HepG2 (cell line): ENCODE results near the gene HACD2. TPM values are rescaled to one million over a fixed set of nuclear protein-coding genes. Genes with fewer than 3 reads are reported as not detected.

Experiments used
- ATAC-seq: fragments of 200-7000 bp; cut with Tn5 transposase; 3 replicates; pipeline ENCODE4 v1.9.1; 2020; ENCODE audit warnings: mild to moderate bottlenecking, moderate library complexity
- BruUV-seq: library from RNA; stranded (reverse); fragments of 400-500 nt; replicated peaks from 2 replicates; lab custom pipeline; 2021; lab: Mats Ljungman, UMichigan
- CTCF ChIA-PET: fragments of 300-600 bp; formaldehyde crosslinking; extraction: SDS; loops from one replicate; lab custom pipeline; 2021; ENCODE audit warnings: low total read pairs, inconsistent platforms, low intra/inter-chr PET ratio; lab: Yijun Ruan, JAX
- POLR2A ChIA-PET: fragments of 350-600 bp; sonication (Branson Sonifier 250); formaldehyde crosslinking; loops from one replicate; lab custom pipeline; 2020; ENCODE audit warnings: antibody characterized with exemption, inconsistent platforms; lab: Yijun Ruan, JAX
- DNase-seq: peaks from one replicate; pipeline ENCODE4 v3.0.0-alpha.2; 2015; ENCODE audit warnings: low spot score
- FAIRE-seq: peaks from 3 replicates; lab custom pipeline; 2011; peaks lifted over from hg19 to GRCh38; lab: Jason Lieb, UNC
- H2AFZ ChIP-seq: one replicate; pipeline ENCODE4 v1.6.1; 2011; ENCODE audit warnings: low read length, inconsistent platforms
- H3K27ac ChIP-seq: fragments of 300-600 bp; 3 replicates; pipeline ENCODE4 v1.8.0; 2011; ENCODE audit warnings: mixed run types, mild to moderate bottlenecking, mixed read lengths, low read length, inconsistent platforms; ENCODE audit not compliant: insufficient read depth; ENCODE audit errors: extremely low read length
- H3K27me3 ChIP-seq, 2 experiments: fragments of 200-600 bp in 1 of 2; 2 replicates in 1 of 2; 3 replicates in 1 of 2; pipeline versions ENCODE4 v1.6.0 to v1.8.0; 2011; ENCODE audit warnings: low read length in 2 of 2, mild to moderate bottlenecking in 2 of 2, moderate library complexity in 2 of 2, inconsistent platforms in 1 of 2; ENCODE audit not compliant: insufficient read depth in 2 of 2, control insufficient read depth in 1 of 2
- H3K36me3 ChIP-seq, 2 experiments: fragments of 200-600 bp in 1 of 2; replicated peaks in 1 of 2; 2 replicates in 1 of 2; 3 replicates in 1 of 2; pipeline versions ENCODE4 v1.5.1 to v1.8.0; 2011; ENCODE audit warnings: low read length in 2 of 2, inconsistent platforms in 1 of 2; ENCODE audit not compliant: insufficient read depth in 2 of 2, control insufficient read depth in 1 of 2
- H3K4me1 ChIP-seq: 2 replicates; pipeline ENCODE4 v1.5.1; 2012; ENCODE audit warnings: low read length, inconsistent platforms; ENCODE audit not compliant: insufficient read depth
- H3K4me2 ChIP-seq: 2 replicates; pipeline ENCODE4 v1.6.0; 2011; ENCODE audit warnings: low read depth, low read length, inconsistent platforms
- H3K4me3 ChIP-seq, 3 experiments: fragments of 200-600 bp in 1 of 3; sonication (generic), shearing (Covaris generic) in 1 of 3; replicated peaks in 1 of 3; 2 replicates each; pipeline ENCODE4 v1.5.1; 2011 to 2016; ENCODE audit warnings: low read length in 3 of 3, inconsistent platforms in 2 of 3, low read depth in 2 of 3, mild to moderate bottlenecking in 2 of 3, control low read depth in 1 of 3, mixed read lengths in 1 of 3; ENCODE audit not compliant: insufficient read depth in 1 of 3
- H3K79me2 ChIP-seq: one replicate; pipeline ENCODE4 v1.6.1; 2011; ENCODE audit warnings: low read length, inconsistent platforms; ENCODE audit not compliant: insufficient read depth
- H3K9ac ChIP-seq: 2 replicates; pipeline ENCODE4 v1.6.0; 2011; ENCODE audit warnings: mild to moderate bottlenecking, low read depth, low read length, inconsistent platforms; ENCODE audit not compliant: insufficient read depth
- H3K9me3 ChIP-seq: 2 replicates; pipeline ENCODE4 v1.5.1; 2012; ENCODE audit warnings: mild to moderate bottlenecking, low read length
- H4K20me1 ChIP-seq: 2 replicates; pipeline ENCODE4 v1.6.0; 2011; ENCODE audit warnings: inconsistent platforms, mild to moderate bottlenecking, low read length, moderate library complexity; ENCODE audit not compliant: insufficient read depth
- BCL6 ChIP-seq: IDR thresholded peaks from 2 replicates; pipeline ENCODE4 v1.6.1; 2016; ENCODE audit warnings: missing genetic modification reagents, missing compliant biosample characterization
- BCLAF1 ChIP-seq: fragments of 450-650 bp; IDR thresholded peaks from 2 replicates; pipeline ENCODE4 v1.6.1; 2017; ENCODE audit warnings: mild to moderate bottlenecking
- CSRNP1 ChIP-seq: sonication (generic); formaldehyde crosslinking; IDR thresholded peaks from 2 replicates; pipeline ENCODE4 v1.8.1; 2023; ENCODE audit warnings: mild to moderate bottlenecking, missing genetic modification reagents
- ELK4 ChIP-seq: sonication (generic); formaldehyde crosslinking; IDR thresholded peaks from 2 replicates; pipeline ENCODE4 v1.9.0; 2021; ENCODE audit warnings: missing genetic modification reagents, borderline replicate concordance
- HNF4A ChIP-seq: sonication (generic); formaldehyde crosslinking; IDR thresholded peaks from 2 replicates; pipeline ENCODE4 v1.4.0; 2020; ENCODE audit warnings: missing genetic modification reagents
- JUND ChIP-seq: sonication (generic); formaldehyde crosslinking; IDR thresholded peaks from 2 replicates; pipeline ENCODE4 v1.8.0; 2022; ENCODE audit warnings: mild to moderate bottlenecking, missing genetic modification reagents
- KLF6 ChIP-seq: IDR thresholded peaks from 2 replicates; pipeline ENCODE4 v1.8.0; 2016; ENCODE audit warnings: missing biosample characterization, missing genetic modification reagents
- MAFG ChIP-seq: sonication (generic); formaldehyde crosslinking; IDR thresholded peaks from 2 replicates; pipeline ENCODE4 v1.5.1; 2020; ENCODE audit warnings: mild to moderate bottlenecking, missing genetic modification reagents
- PAWR ChIP-seq: sonication (generic); formaldehyde crosslinking; IDR thresholded peaks from 2 replicates; pipeline ENCODE4 v1.4.0; 2020; ENCODE audit warnings: missing genetic modification reagents, mild to moderate bottlenecking, borderline replicate concordance
- SMARCC2 ChIP-seq: fragments of 450-650 bp; IDR thresholded peaks from 2 replicates; pipeline ENCODE4 v1.6.1; 2017; ENCODE audit warnings: antibody characterized with exemption, mild to moderate bottlenecking
- XBP1 ChIP-seq: sonication (generic); formaldehyde crosslinking; IDR thresholded peaks from 2 replicates; pipeline ENCODE4 v1.5.0; 2020; ENCODE audit warnings: missing genetic modification reagents
- ZBTB1 ChIP-seq: sonication (generic); formaldehyde crosslinking; IDR thresholded peaks from 2 replicates; pipeline ENCODE4 v1.4.0; 2020; ENCODE audit warnings: missing genetic modification reagents, borderline replicate concordance
- ZBTB21 ChIP-seq: sonication (generic); formaldehyde crosslinking; IDR thresholded peaks from 2 replicates; pipeline ENCODE4 v1.4.0; 2020; ENCODE audit warnings: missing genetic modification reagents
- ZBTB38 ChIP-seq: sonication (generic); formaldehyde crosslinking; IDR thresholded peaks from 2 replicates; pipeline ENCODE4 v1.5.1; 2020; ENCODE audit warnings: mild to moderate bottlenecking, missing genetic modification reagents
- ZNF136 ChIP-seq: sonication (generic); formaldehyde crosslinking; IDR thresholded peaks from 2 replicates; pipeline ENCODE4 v1.8.1; 2022; ENCODE audit warnings: low read depth, mild to moderate bottlenecking, moderate library complexity, missing genetic modification reagents
- ZNF276 ChIP-seq: sonication (generic); formaldehyde crosslinking; IDR thresholded peaks from 2 replicates; pipeline ENCODE4 v1.4.0; 2020; ENCODE audit warnings: mild to moderate bottlenecking, low read depth, missing genetic modification reagents
- ZNF629 ChIP-seq: sonication (generic); formaldehyde crosslinking; conservative IDR thresholded peaks from 2 replicates; pipeline ENCODE4 v1.5.0; 2020; ENCODE audit warnings: missing genetic modification reagents
- ZNF772 ChIP-seq: sonication (generic); formaldehyde crosslinking; IDR thresholded peaks from 2 replicates; pipeline ENCODE4 v1.5.0; 2020; ENCODE audit warnings: mild to moderate bottlenecking, missing genetic modification reagents
- in situ Hi-C: cut with HindIII; loops from 2 replicates; pipeline ENCODE4 v1.10.0; 2017; ENCODE audit warnings: low pct_unique_long_range_greater_than_20kb; ENCODE audit not compliant: extremely low pct_ligation_motif_present
- intact Hi-C: fragments of 100-400 bp; cut with micrococcal nuclease; formaldehyde crosslinking; loops from one replicate; pipeline ENCODE4 v1.10.0; 2022; ENCODE audit not compliant: unreplicated experiment
- polyA plus RNA-seq, 8 experiments: library from polyadenylated mRNA; depleted of rRNA in 3 of 8; stranded (reverse) in 7 of 8; unstranded in 1 of 8; fragments of >200 nt; fragmentation: Illumina TruSeq in 4 of 8; extraction: Trizol in 4 of 8; gene quantifications; 2 replicates each; pipeline versions ENCODE4 v1.2.1 to v1.2.3, GENCODE V29; 2011 to 2016; ENCODE audit warnings: low read depth in 4 of 8, missing spikeins in 1 of 8, mixed read lengths in 1 of 8; ENCODE audit not compliant: insufficient read depth in 1 of 8
- total RNA-seq, 5 experiments: library from RNA; depleted of rRNA; stranded (reverse); fragments of >200 nt; fragmentation: Illumina TruSeq; extraction: Trizol; gene quantifications; 2 replicates each; pipeline ENCODE4 v1.2.3, GENCODE V29; 2016; ENCODE audit warnings: low read depth in 1 of 5

Gene HACD2
- total and polyA plus RNA-seq, 2 of the 13 experiments (the other 11 are each of a cell fraction or from before 2014, with no cell fraction given) = 47.0 to 50.4 TPM

- no peak for TF ChIP-seq CSRNP1 (CRISPR knock-in tag)
- no peak for TF ChIP-seq ZBTB38 (CRISPR knock-in tag)
- no peak for TF ChIP-seq ZNF136
- TF ChIP-seq BCLAF1 = no peak
- no peak for TF ChIP-seq ZBTB1
- TF ChIP-seq SMARCC2 = no peak
- TF ChIP-seq PAWR (CRISPR knock-in tag) = no peak
- no peak for TF ChIP-seq ZBTB21 (CRISPR knock-in tag)
- TF ChIP-seq BCL6 (CRISPR knock-in tag) = no peak
- TF ChIP-seq HNF4A (CRISPR knock-in tag) = no peak
- TF ChIP-seq, all 625 proteins: peak for 0
Measured at GRCh38 chr3:123511726-123512125, 73.1 kb downstream of the HACD2 start (continued).

- FAIRE-seq (no peak), ATAC-seq (no peak), DNase-seq (no peak)
- H3K27me3 ChIP-seq = no peaks in the 10 kb centered on the region
- CTCF ChIA-PET = no interaction called here
- POLR2A ChIA-PET = no interaction called here
- intact Hi-C loops = no loop called here
- BruUV-seq = no TSS peak
- no peak overlapping the region for H3K4me3 ChIP-seq
- H3K27ac ChIP-seq = no peak overlapping the region
- H2AFZ ChIP-seq = no peak overlapping the region
- no peaks in the 10 kb centered on the region for H3K9me3 ChIP-seq
- no peak overlapping the region for H3K4me2 ChIP-seq
- H3K4me1 ChIP-seq = no peaks in the 10 kb centered on the region
- H3K36me3 ChIP-seq = peaks cover 2 to 37% of the 10 kb centered on the region in 2 experiments
- H3K79me2 ChIP-seq = peaks cover 4% of the 10 kb centered on the region
- H3K9ac ChIP-seq = no peak overlapping the region
- H4K20me1 ChIP-seq = no peaks in the 10 kb centered on the region
- in situ Hi-C loops = no loop called here
- TF ChIP-seq MAFG (CRISPR knock-in tag) (no peak), KLF6 (CRISPR knock-in tag) (no peak), ZNF276 (no peak), ZNF629 (CRISPR knock-in tag) (peak; percentile 80), ELK4 (no peak), XBP1 (CRISPR knock-in tag) (no peak), ZNF772 (CRISPR knock-in tag) (no peak), JUND (no peak)
Measured at GRCh38 chr3:123511084-123511483, 73.8 kb downstream of the HACD2 start.
